Endothelial cell of umbilical vein (primary cell): ENCODE data around the gene MUC20.

Experiments used
- POLR2A ChIP-seq: IDR thresholded peaks from 2 replicates; pipeline ENCODE4 v1.6.1; 2012; ENCODE audit warnings: low read depth, mild to moderate bottlenecking, control low read depth, low read length
- TF ChIP-seq, protein P1 (sequence below), 2 donors: IDR thresholded peaks; 1 replicate in 1 of 2; 2 replicates in 1 of 2; pipeline ENCODE4 v1.5.1; 2011; ENCODE audit warnings: low read length in 2 of 2, mild to moderate bottlenecking in 2 of 2, moderate library complexity in 2 of 2, control low read depth in 1 of 2, inconsistent platforms in 1 of 2, low read depth in 1 of 2; ENCODE audit not compliant: insufficient read depth in 1 of 2; ENCODE audit errors: extremely low read depth in 1 of 2

GRCh38 chr3:195764961-195765706, 44.4 kb downstream of the MUC20 start:
- TF ChIP-seq, protein P1, sequence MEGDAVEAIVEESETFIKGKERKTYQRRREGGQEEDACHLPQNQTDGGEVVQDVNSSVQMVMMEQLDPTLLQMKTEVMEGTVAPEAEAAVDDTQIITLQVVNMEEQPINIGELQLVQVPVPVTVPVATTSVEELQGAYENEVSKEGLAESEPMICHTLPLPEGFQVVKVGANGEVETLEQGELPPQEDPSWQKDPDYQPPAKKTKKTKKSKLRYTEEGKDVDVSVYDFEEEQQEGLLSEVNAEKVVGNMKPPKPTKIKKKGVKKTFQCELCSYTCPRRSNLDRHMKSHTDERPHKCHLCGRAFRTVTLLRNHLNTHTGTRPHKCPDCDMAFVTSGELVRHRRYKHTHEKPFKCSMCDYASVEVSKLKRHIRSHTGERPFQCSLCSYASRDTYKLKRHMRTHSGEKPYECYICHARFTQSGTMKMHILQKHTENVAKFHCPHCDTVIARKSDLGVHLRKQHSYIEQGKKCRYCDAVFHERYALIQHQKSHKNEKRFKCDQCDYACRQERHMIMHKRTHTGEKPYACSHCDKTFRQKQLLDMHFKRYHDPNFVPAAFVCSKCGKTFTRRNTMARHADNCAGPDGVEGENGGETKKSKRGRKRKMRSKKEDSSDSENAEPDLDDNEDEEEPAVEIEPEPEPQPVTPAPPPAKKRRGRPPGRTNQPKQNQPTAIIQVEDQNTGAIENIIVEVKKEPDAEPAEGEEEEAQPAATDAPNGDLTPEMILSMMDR (IDR thresholded peaks at IDR 0.05; ENCODE audit: extremely low read depth in 1 of 2, insufficient read depth in 1 of 2, low read depth in 1 of 2, low read length in 2 of 2), result no peak
- TF ChIP-seq POLR2A, result no peak
